ENCODE measurements around the gene LRFN2. TPM values are rescaled to one million over a fixed set of nuclear protein-coding genes. Genes with fewer than 3 reads are reported as not detected.

The LRFN2 gene
- total RNA-seq, 1 donor from 2014 or later = not detected

DNA sequence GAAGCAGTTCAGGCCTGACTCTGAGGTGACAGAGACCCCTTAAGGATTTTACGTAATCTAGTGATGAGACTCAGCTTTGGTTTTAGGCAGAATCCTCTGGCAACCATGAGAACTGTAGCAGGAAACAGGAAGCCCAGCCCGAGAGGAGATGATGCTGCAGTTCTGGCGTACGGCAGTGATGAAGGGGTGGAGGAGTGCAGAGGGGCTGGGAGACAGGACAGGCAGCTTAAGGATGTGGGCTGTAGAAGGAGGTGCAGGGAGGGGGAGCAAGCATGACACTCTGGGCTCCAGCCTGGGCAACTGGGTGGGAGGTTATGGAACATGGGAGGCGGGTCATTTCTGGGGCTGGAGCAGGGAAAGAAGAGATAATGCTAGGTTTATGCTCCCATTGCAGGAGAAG lies 67.1 kb downstream of the LRFN2 start:
- no peak for DNase-seq (ENCODE audit: low spot score in 2 of 2)
- H3K9me3 ChIP-seq = no peaks in the 10 kb centered on the region
- no peaks in the 10 kb centered on the region for H3K36me3 ChIP-seq
- no peaks in the 10 kb centered on the region for H3K4me1 ChIP-seq
- H3K27ac ChIP-seq = no peak overlapping the region
- no peak overlapping the region for H3K4me3 ChIP-seq
- TF ChIP-seq, protein P1, sequence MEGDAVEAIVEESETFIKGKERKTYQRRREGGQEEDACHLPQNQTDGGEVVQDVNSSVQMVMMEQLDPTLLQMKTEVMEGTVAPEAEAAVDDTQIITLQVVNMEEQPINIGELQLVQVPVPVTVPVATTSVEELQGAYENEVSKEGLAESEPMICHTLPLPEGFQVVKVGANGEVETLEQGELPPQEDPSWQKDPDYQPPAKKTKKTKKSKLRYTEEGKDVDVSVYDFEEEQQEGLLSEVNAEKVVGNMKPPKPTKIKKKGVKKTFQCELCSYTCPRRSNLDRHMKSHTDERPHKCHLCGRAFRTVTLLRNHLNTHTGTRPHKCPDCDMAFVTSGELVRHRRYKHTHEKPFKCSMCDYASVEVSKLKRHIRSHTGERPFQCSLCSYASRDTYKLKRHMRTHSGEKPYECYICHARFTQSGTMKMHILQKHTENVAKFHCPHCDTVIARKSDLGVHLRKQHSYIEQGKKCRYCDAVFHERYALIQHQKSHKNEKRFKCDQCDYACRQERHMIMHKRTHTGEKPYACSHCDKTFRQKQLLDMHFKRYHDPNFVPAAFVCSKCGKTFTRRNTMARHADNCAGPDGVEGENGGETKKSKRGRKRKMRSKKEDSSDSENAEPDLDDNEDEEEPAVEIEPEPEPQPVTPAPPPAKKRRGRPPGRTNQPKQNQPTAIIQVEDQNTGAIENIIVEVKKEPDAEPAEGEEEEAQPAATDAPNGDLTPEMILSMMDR (IDR thresholded peaks at IDR 0.05) = no peak
- no peaks in the 10 kb centered on the region for H3K27me3 ChIP-seq
- intact Hi-C loops (cut with DNase I) = no loop called here

DNA sequence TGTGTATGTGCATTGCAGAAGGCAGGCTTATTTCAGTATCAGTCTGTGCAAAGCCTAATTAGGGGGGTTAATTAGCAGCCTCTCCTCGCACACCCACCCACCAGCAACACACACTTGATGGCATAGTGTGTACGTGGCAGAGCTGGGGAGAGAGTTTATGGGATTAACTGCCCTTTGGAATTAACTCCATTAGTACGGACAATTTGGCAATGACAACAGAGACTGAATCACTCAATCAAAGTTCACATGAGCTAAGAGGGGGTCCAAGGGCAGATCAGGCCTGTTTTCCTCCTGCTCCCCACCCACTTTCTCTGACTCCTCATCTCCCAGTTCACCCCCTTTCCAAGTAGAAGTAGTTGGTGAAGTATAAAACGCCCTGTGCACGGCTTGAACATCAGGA lies 69.5 kb downstream of the LRFN2 start:
- Histone ChIP-seq H3K9me3 (no peaks in the 10 kb centered on the region), H3K4me3 (no peak overlapping the region), H3K36me3 (no peaks in the 10 kb centered on the region), H3K27ac (no peak overlapping the region), H3K4me1 (no peaks in the 10 kb centered on the region), H3K27me3 (no peaks in the 10 kb centered on the region)
- intact Hi-C loops (cut with DNase I) = no loop called here
- no peak for DNase-seq (ENCODE audit: low spot score in 2 of 2)
- TF ChIP-seq, protein P1 (IDR thresholded peaks at IDR 0.05) = no peak

DNA sequence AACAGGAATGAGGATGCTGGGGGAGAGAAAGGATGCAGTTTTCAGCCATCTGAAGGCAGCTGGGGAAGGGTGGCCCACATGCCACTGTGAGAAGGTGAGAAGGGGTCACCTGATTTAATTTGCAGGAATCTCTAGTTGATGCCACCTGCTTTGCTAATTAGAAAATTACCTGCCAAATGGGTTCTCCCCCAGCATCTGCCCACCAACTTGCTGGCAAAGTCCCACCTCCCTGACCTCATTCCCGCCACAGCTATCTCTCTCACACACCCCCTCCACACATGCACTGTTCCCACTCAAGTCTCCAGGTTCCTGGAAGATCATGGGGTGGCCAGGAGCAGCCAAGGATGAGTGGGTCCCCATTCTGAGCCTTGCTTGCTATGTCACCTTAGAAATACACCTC lies 70.7 kb downstream of the LRFN2 start:
- Histone ChIP-seq H3K4me1 (no peaks in the 10 kb centered on the region), H3K4me3 (no peak overlapping the region), H3K9me3 (no peaks in the 10 kb centered on the region), H3K36me3 (no peaks in the 10 kb centered on the region), H3K27me3 (no peaks in the 10 kb centered on the region), H3K27ac (no peak overlapping the region)
- intact Hi-C loops (cut with DNase I) = no loop called here
- TF ChIP-seq, protein P1 (IDR thresholded peaks at IDR 0.05) = no peak
- no peak for DNase-seq (ENCODE audit: low spot score in 2 of 2)

DNA sequence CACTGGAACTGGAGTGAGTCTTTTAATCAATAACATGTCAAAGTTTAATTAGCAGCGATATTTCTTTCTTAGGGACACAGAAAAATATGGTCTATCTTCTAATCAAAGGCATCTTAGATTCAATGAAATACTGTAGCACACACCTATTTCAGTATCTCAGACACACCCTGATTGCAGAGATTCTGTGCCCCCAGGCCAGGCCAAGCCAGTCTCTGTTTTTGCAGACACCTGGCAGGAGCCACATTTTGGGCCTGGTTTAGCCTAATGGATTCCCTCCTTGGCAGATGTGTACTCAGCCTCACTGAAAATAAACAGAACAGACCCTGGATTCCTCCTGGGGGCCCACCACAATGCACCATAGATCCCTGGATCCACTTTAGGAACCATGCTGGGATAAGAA lies 74.8 kb downstream of the LRFN2 start:
- intact Hi-C loops (cut with DNase I) = no loop called here
- H3K4me1 ChIP-seq = no peaks in the 10 kb centered on the region
- TF ChIP-seq, protein P1 (IDR thresholded peaks at IDR 0.05) = no peak
- DNase-seq (ENCODE audit: low spot score in 2 of 2) = no peak
- H3K36me3 ChIP-seq = no peaks in the 10 kb centered on the region
- H3K9me3 ChIP-seq = no peaks in the 10 kb centered on the region
- H3K4me3 ChIP-seq = no peak overlapping the region
- H3K27me3 ChIP-seq = no peaks in the 10 kb centered on the region
- no peak overlapping the region for H3K27ac ChIP-seq

DNA sequence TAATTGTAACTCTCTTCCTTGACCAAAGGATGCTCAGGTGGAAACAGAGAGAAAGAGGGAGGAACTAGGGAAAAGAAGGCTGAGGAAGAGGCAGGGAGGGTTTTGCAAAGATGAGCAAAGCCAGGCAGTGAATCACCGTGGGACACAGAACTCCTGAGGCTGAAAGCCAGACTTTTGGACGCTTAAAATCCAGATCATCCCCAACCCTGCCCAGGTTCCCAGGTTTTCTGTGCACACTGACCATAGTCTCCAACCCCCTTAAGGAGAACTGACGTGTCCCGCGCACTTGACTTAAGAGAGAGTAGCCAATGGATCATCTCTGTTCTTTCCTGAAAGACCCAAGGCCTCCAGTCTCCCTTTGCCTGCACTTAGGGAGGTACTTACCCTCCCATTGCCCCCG lies 75.3 kb downstream of the LRFN2 start:
- intact Hi-C loops (cut with DNase I) = no loop called here
- H3K4me1 ChIP-seq = no peaks in the 10 kb centered on the region
- no peaks in the 10 kb centered on the region for H3K27me3 ChIP-seq

More for the DNA sequence above, 75.3 kb downstream of the LRFN2 start:
- Histone ChIP-seq H3K36me3 (no peaks in the 10 kb centered on the region), H3K27ac (no peak overlapping the region), H3K9me3 (no peaks in the 10 kb centered on the region), H3K4me3 (no peak overlapping the region)
- TF ChIP-seq, protein P1 (IDR thresholded peaks at IDR 0.05) = no peak
- DNase-seq (ENCODE audit: low spot score in 2 of 2) = no peak

All from ascending aorta (tissue), 2 donors.